Heart left ventricle (tissue), 13 donors: ENCODE results near the gene CASZ1.

Experiments
- POLR2A ChIP-seq, 2 donors: fragments of 450-650 bp; IDR thresholded peaks; one replicate each; pipeline ENCODE4 v1.6.1; 2017; ENCODE audit warnings: antibody characterized with exemption in 2 of 2, mild to moderate bottlenecking in 2 of 2, moderate library complexity in 2 of 2
- TF ChIP-seq, protein P1 (sequence below), 12 donors: fragments of 200-600 bp; sonication (generic) in 4 of 12; IDR thresholded peaks; one replicate each; pipeline versions ENCODE4 v1.5.0 to v1.8.0; 2018 to 2022; ENCODE audit warnings: antibody characterized with exemption in 12 of 12, mild to moderate bottlenecking in 5 of 12
- donor health status: ischemic (EF 13 %, LVEDD 7.1; RV severe dilation, severe dysfunction).
- donor health status: DM: no; HTN: yes; CAD: no.
- donor health status: DM: no; HTN: no; CAD: no.
- donor health status: ischemic (EF 25% LVEDD 6.9; RV normal size, moderate dysfunction).
- donor health status: ischemic (EF 25% LVEDD 5.7; RV mildly dilated, moderate dysfunction).
- donor health status: ischemic (EF 35%, LVEDD 5.7; RV mildly dilated, moderate dysfunction).
- donor health status: nonischemic (EF 11% LVEDD 7.7; RV severe dilation, severe dysfunction).
- donor health status: DM: yes; HTN: yes; CAD: no.
- donor health status: PGD.
- donor health status: ischemic (EF 29% LVEDD 5.4; RV normal size, mild dysfunction).
- donor health status: nonischemic (EF 23%, LVEDD 6.1; RV moderate dilation, normal function).

DNA sequence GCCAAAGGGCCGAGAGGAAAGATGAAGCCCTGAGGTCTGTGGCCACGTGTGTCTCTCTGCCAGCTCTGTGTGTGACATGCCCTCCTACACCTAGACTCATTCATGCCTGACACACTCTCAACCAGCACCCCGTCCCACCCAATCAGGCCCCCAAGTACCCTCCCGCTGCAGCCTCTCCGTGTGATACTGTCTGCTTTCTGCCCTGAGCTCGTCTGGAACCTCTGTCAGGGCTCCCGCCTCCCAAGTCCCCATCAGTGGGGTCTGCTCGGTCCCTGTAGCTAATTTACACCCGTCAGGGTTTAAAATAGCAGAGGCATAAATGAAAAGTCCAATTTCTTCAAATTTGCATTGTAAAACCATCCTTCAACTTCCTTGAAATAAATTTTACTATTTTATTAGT lies 20.7 kb downstream of the CASZ1 start:
- TF ChIP-seq, protein P1, sequence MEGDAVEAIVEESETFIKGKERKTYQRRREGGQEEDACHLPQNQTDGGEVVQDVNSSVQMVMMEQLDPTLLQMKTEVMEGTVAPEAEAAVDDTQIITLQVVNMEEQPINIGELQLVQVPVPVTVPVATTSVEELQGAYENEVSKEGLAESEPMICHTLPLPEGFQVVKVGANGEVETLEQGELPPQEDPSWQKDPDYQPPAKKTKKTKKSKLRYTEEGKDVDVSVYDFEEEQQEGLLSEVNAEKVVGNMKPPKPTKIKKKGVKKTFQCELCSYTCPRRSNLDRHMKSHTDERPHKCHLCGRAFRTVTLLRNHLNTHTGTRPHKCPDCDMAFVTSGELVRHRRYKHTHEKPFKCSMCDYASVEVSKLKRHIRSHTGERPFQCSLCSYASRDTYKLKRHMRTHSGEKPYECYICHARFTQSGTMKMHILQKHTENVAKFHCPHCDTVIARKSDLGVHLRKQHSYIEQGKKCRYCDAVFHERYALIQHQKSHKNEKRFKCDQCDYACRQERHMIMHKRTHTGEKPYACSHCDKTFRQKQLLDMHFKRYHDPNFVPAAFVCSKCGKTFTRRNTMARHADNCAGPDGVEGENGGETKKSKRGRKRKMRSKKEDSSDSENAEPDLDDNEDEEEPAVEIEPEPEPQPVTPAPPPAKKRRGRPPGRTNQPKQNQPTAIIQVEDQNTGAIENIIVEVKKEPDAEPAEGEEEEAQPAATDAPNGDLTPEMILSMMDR (IDR thresholded peaks at IDR 0.05), result no peak
- no peak for TF ChIP-seq POLR2A (IDR thresholded peaks at IDR 0.05)
